ENCODE data around the gene FOXP1.

FOXP1 gene

DNA sequence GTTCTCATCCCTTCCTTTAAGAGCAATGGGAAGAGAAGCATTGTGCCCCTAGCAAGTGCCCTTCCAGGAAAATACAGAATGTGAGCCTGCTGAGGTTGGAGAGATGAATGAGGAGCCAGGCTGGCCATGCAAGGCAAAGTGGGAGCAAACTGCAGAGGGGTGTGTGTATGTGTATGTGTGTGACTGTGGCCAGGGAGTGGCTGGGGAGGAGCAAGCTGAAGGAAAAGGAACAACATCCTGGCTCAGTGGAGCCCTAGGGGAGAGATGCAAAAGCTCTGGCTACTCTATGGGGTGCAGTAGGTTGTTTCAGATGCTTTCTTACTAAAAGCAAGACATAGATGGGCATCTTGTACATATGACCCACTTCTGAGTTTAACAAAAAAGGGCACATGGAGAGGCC lies 20.6 kb downstream of the FOXP1 start:
- H3K9me3 ChIP-seq (ENCODE audit: low read length) = no peaks in the 10 kb centered on the region
- no peaks in the 10 kb centered on the region for H3K27me3 ChIP-seq (ENCODE audit: control insufficient read depth in 1 of 2, insufficient read depth in 2 of 2, low read length in 2 of 2)
- no peaks in the 10 kb centered on the region for H3K4me1 ChIP-seq (ENCODE audit: insufficient read depth, low read length)
- H3K9ac ChIP-seq (ENCODE audit: low read length) = no peak overlapping the region
- no peak overlapping the region for H3K4me3 ChIP-seq (ENCODE audit: low read depth in 1 of 2, low read length in 2 of 2)
- H3K36me3 ChIP-seq (ENCODE audit: insufficient read depth, low read length) = peaks cover 3% of the 10 kb centered on the region
- no peak overlapping the region for H3K27ac ChIP-seq (ENCODE audit: low read depth, low read length)

- peaks cover 3% of the 10 kb centered on the region for H3K36me3 ChIP-seq (ENCODE audit: insufficient read depth, low read length)
- no peak overlapping the region for H3K9ac ChIP-seq (ENCODE audit: low read length)
- H3K27me3 ChIP-seq (ENCODE audit: control insufficient read depth in 1 of 2, insufficient read depth in 2 of 2, low read length in 2 of 2) = no peaks in the 10 kb centered on the region
- H3K4me1 ChIP-seq (ENCODE audit: insufficient read depth, low read length) = no peaks in the 10 kb centered on the region
- no peak overlapping the region for H3K27ac ChIP-seq (ENCODE audit: low read depth, low read length)
- no peaks in the 10 kb centered on the region for H3K9me3 ChIP-seq (ENCODE audit: low read length)
- H3K4me3 ChIP-seq (ENCODE audit: low read depth in 1 of 2, low read length in 2 of 2) = no peak overlapping the region
Measured at GRCh38 chr3:71560665-71561064, 22.9 kb downstream of the FOXP1 start.

GRCh38 chr3:71559578-71560162 lies 23.9 kb downstream of the FOXP1 start:
- Histone ChIP-seq H3K4me1 (ENCODE audit: insufficient read depth, low read length) (no peaks in the 10 kb centered on the region), H3K27ac (ENCODE audit: low read depth, low read length) (no peak overlapping the region), H3K9ac (ENCODE audit: low read length) (no peak overlapping the region), H3K9me3 (ENCODE audit: low read length) (no peaks in the 10 kb centered on the region), H3K27me3 (ENCODE audit: control insufficient read depth in 1 of 2, insufficient read depth in 2 of 2, low read length in 2 of 2) (no peaks in the 10 kb centered on the region), H3K4me3 (ENCODE audit: low read depth in 1 of 2, low read length in 2 of 2) (no peak overlapping the region), H3K36me3 (ENCODE audit: insufficient read depth, low read length) (no peaks in the 10 kb centered on the region)

DNA sequence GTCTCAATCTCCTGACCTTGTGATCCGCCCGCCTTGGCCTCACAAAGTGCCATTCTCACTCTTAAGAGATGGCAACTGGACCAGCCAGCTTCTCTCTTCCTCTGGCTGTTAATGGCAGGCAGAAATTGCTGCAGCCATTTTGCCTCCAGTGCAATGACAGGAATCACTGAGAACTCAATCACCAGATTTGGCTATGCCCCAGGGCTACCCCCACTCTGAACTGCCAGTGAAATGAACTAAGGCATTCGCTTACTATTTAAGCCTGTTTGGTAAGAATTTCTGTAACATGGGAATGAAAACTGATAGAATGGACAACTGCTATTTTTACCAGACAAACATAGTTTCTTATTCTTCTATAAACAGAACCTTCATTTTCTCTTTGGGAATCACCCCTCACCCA lies 24.5 kb downstream of the FOXP1 start:
- Histone ChIP-seq H3K4me1 (ENCODE audit: insufficient read depth, low read length) (no peaks in the 10 kb centered on the region), H3K27me3 (ENCODE audit: control insufficient read depth in 1 of 2, insufficient read depth in 2 of 2, low read length in 2 of 2) (no peaks in the 10 kb centered on the region), H3K27ac (ENCODE audit: low read depth, low read length) (no peak overlapping the region), H3K36me3 (ENCODE audit: insufficient read depth, low read length) (no peaks in the 10 kb centered on the region), H3K9ac (ENCODE audit: low read length) (no peak overlapping the region), H3K9me3 (ENCODE audit: low read length) (no peaks in the 10 kb centered on the region), H3K4me3 (ENCODE audit: low read depth in 1 of 2, low read length in 2 of 2) (no peak overlapping the region)

DNA sequence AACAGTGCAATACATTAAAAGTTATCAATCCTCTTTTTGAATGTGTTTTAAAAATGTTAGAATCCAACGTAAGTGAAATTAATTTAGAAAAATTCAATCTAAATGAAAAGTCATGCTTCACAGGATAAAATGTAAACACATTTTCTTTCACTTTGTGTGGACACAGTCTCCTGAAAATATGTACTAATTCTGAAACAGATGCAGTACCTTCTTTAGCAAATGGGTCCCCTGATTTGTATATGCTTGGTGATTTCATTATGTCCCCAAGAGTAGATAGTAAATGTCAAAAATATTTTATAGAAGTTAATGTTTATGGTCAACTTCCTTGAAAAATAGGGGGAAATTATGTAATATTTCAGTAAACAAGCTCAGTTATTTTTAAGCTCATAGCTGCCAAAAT lies 28.9 kb downstream of the FOXP1 start:
- Histone ChIP-seq H3K27ac (ENCODE audit: low read depth, low read length) (no peak overlapping the region), H3K27me3 (ENCODE audit: control insufficient read depth in 1 of 2, insufficient read depth in 2 of 2, low read length in 2 of 2) (no peaks in the 10 kb centered on the region), H3K9me3 (ENCODE audit: low read length) (no peaks in the 10 kb centered on the region), H3K36me3 (ENCODE audit: insufficient read depth, low read length) (no peaks in the 10 kb centered on the region), H3K4me3 (ENCODE audit: low read depth in 1 of 2, low read length in 2 of 2) (no peak overlapping the region), H3K4me1 (ENCODE audit: insufficient read depth, low read length) (peaks cover 16% of the 10 kb centered on the region), H3K9ac (ENCODE audit: low read length) (no peak overlapping the region)

- Histone ChIP-seq H3K27ac (ENCODE audit: low read depth, low read length) (no peak overlapping the region), H3K27me3 (ENCODE audit: control insufficient read depth in 1 of 2, insufficient read depth in 2 of 2, low read length in 2 of 2) (no peaks in the 10 kb centered on the region), H3K4me1 (ENCODE audit: insufficient read depth, low read length) (peaks cover 16% of the 10 kb centered on the region), H3K36me3 (ENCODE audit: insufficient read depth, low read length) (no peaks in the 10 kb centered on the region), H3K9me3 (ENCODE audit: low read length) (no peaks in the 10 kb centered on the region), H3K4me3 (ENCODE audit: low read depth in 1 of 2, low read length in 2 of 2) (no peak overlapping the region), H3K9ac (ENCODE audit: low read length) (no peak overlapping the region)
Measured at GRCh38 chr3:71551311-71551919, 32.1 kb downstream of the FOXP1 start.

DNA sequence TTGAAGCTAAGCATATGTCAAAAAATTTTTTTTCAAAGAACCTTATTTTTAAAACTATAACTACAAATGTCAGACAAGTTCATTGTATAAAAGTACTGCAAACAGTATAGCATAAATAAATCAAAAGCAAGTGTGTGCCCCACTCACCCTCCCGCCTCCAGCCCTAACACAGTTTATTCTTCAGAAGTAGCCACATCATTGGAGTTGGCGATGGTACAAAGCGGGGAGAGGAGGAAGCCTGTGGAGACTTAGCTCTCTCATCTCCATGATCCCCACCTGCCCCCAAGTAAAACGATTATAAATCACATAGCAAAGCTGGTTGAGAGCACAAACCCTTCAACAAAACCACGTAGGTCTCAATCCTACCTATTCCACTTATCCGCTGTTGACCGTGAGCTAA lies 33.6 kb downstream of the FOXP1 start:
- no peaks in the 10 kb centered on the region for H3K36me3 ChIP-seq (ENCODE audit: insufficient read depth, low read length)
- H3K9ac ChIP-seq (ENCODE audit: low read length) = no peak overlapping the region
- no peak overlapping the region for H3K27ac ChIP-seq (ENCODE audit: low read depth, low read length)
- H3K27me3 ChIP-seq (ENCODE audit: control insufficient read depth in 1 of 2, insufficient read depth in 2 of 2, low read length in 2 of 2) = no peaks in the 10 kb centered on the region
- no peak overlapping the region for H3K4me3 ChIP-seq (ENCODE audit: low read depth in 1 of 2, low read length in 2 of 2)
- H3K4me1 ChIP-seq (ENCODE audit: insufficient read depth, low read length) = peaks cover 16% of the 10 kb centered on the region
- no peaks in the 10 kb centered on the region for H3K9me3 ChIP-seq (ENCODE audit: low read length)

DNA sequence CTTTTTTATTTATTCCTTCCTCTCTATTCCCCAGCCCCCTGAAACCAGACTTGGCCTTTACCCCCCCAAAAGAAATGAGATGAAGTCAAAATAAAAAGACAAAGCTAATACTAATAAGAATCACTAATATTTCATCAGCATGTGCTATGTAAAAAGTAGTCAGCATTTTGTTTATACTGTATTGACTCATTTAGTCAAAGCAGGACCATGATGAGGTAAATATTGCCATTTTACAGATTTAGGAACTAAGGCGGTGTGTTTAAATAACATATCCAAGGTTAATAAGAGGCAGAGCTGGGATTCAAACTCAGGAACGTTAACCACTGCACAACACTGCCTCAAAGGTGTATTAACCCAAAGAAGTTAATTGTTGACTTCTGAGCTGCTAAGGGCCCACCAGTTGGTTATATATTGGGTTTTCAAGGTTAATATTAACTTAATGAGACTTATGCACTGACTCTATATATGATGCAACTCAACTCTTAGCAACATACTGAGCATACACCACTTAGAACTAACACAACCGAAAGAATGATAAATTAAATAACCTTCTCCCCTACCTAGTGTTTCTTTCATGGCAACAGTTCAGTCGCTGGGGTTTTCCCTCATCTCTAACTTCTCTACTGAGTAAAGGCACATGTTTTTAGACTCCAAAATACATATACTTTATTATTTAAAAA lies 34.7 kb downstream of the FOXP1 start:
- peaks cover 16% of the 10 kb centered on the region for H3K4me1 ChIP-seq (ENCODE audit: insufficient read depth, low read length)
- H3K27ac ChIP-seq (ENCODE audit: low read depth, low read length) = no peak overlapping the region

GRCh38 chr3:71547249-71548198 lies 36.0 kb downstream of the FOXP1 start:
- H3K36me3 ChIP-seq (ENCODE audit: insufficient read depth, low read length) = no peaks in the 10 kb centered on the region
- no peaks in the 10 kb centered on the region for H3K27me3 ChIP-seq (ENCODE audit: control insufficient read depth in 1 of 2, insufficient read depth in 2 of 2, low read length in 2 of 2)
- H3K4me1 ChIP-seq (ENCODE audit: insufficient read depth, low read length) = peaks cover 28% of the 10 kb centered on the region
- H3K9ac ChIP-seq (ENCODE audit: low read length) = no peak overlapping the region
- no peak overlapping the region for H3K4me3 ChIP-seq (ENCODE audit: low read depth in 1 of 2, low read length in 2 of 2)
- no peaks in the 10 kb centered on the region for H3K9me3 ChIP-seq (ENCODE audit: low read length)
- no peak overlapping the region for H3K27ac ChIP-seq (ENCODE audit: low read depth, low read length)

More for the DNA sequence above, 34.7 kb downstream of the FOXP1 start:
- no peaks in the 10 kb centered on the region for H3K27me3 ChIP-seq (ENCODE audit: control insufficient read depth in 1 of 2, insufficient read depth in 2 of 2, low read length in 2 of 2)
- H3K4me3 ChIP-seq (ENCODE audit: low read depth in 1 of 2, low read length in 2 of 2) = no peak overlapping the region
- H3K36me3 ChIP-seq (ENCODE audit: insufficient read depth, low read length) = no peaks in the 10 kb centered on the region
- no peaks in the 10 kb centered on the region for H3K9me3 ChIP-seq (ENCODE audit: low read length)
- H3K9ac ChIP-seq (ENCODE audit: low read length) = no peak overlapping the region

- Histone ChIP-seq H3K9me3 (ENCODE audit: low read length) (no peaks in the 10 kb centered on the region), H3K4me1 (ENCODE audit: insufficient read depth, low read length) (peaks cover 35% of the 10 kb centered on the region), H3K36me3 (ENCODE audit: insufficient read depth, low read length) (no peaks in the 10 kb centered on the region), H3K9ac (ENCODE audit: low read length) (no peak overlapping the region), H3K4me3 (ENCODE audit: low read depth in 1 of 2, low read length in 2 of 2) (no peak overlapping the region), H3K27ac (ENCODE audit: low read depth, low read length) (no peak overlapping the region), H3K27me3 (ENCODE audit: control insufficient read depth in 1 of 2, insufficient read depth in 2 of 2, low read length in 2 of 2) (no peaks in the 10 kb centered on the region)
Measured at GRCh38 chr3:71546821-71547220, 36.7 kb downstream of the FOXP1 start.

GRCh38 chr3:71545330-71545729 lies 38.2 kb downstream of the FOXP1 start:
- Histone ChIP-seq H3K4me1 (ENCODE audit: insufficient read depth, low read length) (peaks cover 40% of the 10 kb centered on the region), H3K4me3 (ENCODE audit: low read depth in 1 of 2, low read length in 2 of 2) (no peak overlapping the region), H3K9me3 (ENCODE audit: low read length) (no peaks in the 10 kb centered on the region), H3K27ac (ENCODE audit: low read depth, low read length) (no peak overlapping the region), H3K9ac (ENCODE audit: low read length) (no peak overlapping the region), H3K27me3 (ENCODE audit: control insufficient read depth in 1 of 2, insufficient read depth in 2 of 2, low read length in 2 of 2) (no peaks in the 10 kb centered on the region), H3K36me3 (ENCODE audit: insufficient read depth, low read length) (no peaks in the 10 kb centered on the region)
